ENCODE results near the gene BRAT1. TPM values are rescaled to one million over a fixed set of nuclear protein-coding genes. Genes with fewer than 3 reads are reported as not detected.

The BRAT1 gene
- total and polyA plus RNA-seq, 2 experiments from 2014 or later, result 32.5 to 76.8 TPM

DNA sequence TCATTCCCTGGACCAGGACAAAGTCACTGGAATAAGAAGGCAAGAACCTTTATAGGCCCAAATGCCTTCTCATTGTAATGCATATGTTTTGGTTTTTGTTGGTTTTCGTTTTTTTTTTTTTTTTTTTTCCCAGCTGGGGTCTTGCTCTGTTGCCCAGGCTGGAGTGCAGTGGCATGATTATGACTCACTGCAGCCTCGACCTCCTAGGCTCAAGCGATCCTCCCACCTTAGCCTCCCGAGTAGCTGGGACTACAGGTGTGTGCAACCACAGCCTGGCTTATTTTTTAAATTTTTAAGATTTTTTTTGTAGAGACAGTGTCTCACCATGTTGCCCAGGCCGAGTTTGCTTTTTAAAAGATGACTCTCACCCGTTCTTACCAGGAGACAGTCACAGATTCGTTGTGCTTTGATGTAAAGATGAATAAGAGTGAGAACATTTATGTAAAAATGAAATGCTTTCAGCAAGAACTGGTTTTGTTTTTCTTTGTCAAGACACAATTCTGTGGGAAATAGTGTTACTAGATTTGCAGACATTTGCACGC, 11.1 kb upstream of the BRAT1 start:
- no peaks in the 10 kb centered on the region for H3K27me3 ChIP-seq (ENCODE audit: insufficient read depth)
- H3K9me2 ChIP-seq (ENCODE audit: insufficient read depth), result no peaks in the 10 kb centered on the region
- peaks cover 12% of the 10 kb centered on the region; the same call in 1 of the 2 replicates for H3F3A ChIP-seq (replicated peaks; ENCODE audit: low read depth)
- no peak for TF ChIP-seq NANOG (IDR thresholded peaks at IDR 0.05; ENCODE audit: borderline replicate concordance)
- TF ChIP-seq, protein P1, sequence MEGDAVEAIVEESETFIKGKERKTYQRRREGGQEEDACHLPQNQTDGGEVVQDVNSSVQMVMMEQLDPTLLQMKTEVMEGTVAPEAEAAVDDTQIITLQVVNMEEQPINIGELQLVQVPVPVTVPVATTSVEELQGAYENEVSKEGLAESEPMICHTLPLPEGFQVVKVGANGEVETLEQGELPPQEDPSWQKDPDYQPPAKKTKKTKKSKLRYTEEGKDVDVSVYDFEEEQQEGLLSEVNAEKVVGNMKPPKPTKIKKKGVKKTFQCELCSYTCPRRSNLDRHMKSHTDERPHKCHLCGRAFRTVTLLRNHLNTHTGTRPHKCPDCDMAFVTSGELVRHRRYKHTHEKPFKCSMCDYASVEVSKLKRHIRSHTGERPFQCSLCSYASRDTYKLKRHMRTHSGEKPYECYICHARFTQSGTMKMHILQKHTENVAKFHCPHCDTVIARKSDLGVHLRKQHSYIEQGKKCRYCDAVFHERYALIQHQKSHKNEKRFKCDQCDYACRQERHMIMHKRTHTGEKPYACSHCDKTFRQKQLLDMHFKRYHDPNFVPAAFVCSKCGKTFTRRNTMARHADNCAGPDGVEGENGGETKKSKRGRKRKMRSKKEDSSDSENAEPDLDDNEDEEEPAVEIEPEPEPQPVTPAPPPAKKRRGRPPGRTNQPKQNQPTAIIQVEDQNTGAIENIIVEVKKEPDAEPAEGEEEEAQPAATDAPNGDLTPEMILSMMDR (conservative IDR thresholded peaks at IDR 0.05; ENCODE audit: low read depth in 2 of 2), result no peak
- no peak for TF ChIP-seq REST (IDR thresholded peaks at IDR 0.05; ENCODE audit: unreplicated experiment)
- TF ChIP-seq ZNF331 (CRISPR knock-in tag; IDR thresholded peaks at IDR 0.05; ENCODE audit: low read depth), result no peak
- no peak for TF ChIP-seq CREB1 (CRISPR knock-in tag; IDR thresholded peaks at IDR 0.05; ENCODE audit: low read depth)
- TF ChIP-seq ZNF114 (CRISPR knock-in tag; IDR thresholded peaks at IDR 0.05), result no peak
- no peak for TF ChIP-seq ETS1 (IDR thresholded peaks at IDR 0.05)
- TF ChIP-seq EZH2 (IDR thresholded peaks at IDR 0.05; ENCODE audit: low read depth, unreplicated experiment), result no peak
- H3K79me2 ChIP-seq (replicated peaks; ENCODE audit: insufficient read depth), result no peaks in the 10 kb centered on the region
- ATAC-seq, result no peak
- no peak overlapping the region for H3K4me3 Mint-ChIP-seq
- H3K4me1 Mint-ChIP-seq, result peaks cover 11% of the 10 kb centered on the region
- H3K27ac ChIP-seq (ENCODE audit: low read depth), result no peak overlapping the region
- no peak overlapping the region for H3K4me3 ChIP-seq
- H3K36me3 Mint-ChIP-seq (ENCODE audit: low read depth), result peaks cover 3% of the 10 kb centered on the region; the same call in 1 of the 3 replicates
- peaks cover 2% of the 10 kb centered on the region for H3K27me3 Mint-ChIP-seq (ENCODE audit: insufficient read depth, low read depth, poor library complexity)
- H3K9me3 Mint-ChIP-seq, result no peaks in the 10 kb centered on the region
- H3K4me1 ChIP-seq (ENCODE audit: insufficient read depth), result no peaks in the 10 kb centered on the region; the same call in 1 of the 2 replicates
- H4K20me1 ChIP-seq (replicated peaks; ENCODE audit: insufficient read depth), result no peaks in the 10 kb centered on the region
- no peak overlapping the region for H3K4me2 ChIP-seq
- no peak overlapping the region for H2AFZ ChIP-seq
- H3K27ac Mint-ChIP-seq, result no peak overlapping the region
- no peak for DNase-seq (ENCODE audit: low spot score)
- H3K36me3 ChIP-seq (ENCODE audit: insufficient read depth), result no peaks in the 10 kb centered on the region
